Measurements from ENCODE around the gene AUTS2. TPM values are rescaled to one million over a fixed set of nuclear protein-coding genes. Genes with fewer than 3 reads are reported as not detected.

Gene AUTS2
- total and polyA plus RNA-seq, 10 donors = 6.1 to 54.8 (median 29.1) TPM

- Histone ChIP-seq H3K9me3 (no peaks in the 10 kb centered on the region), H3K36me3 (peaks cover 0 to 10% (median 0%) of the 10 kb centered on the region in 6 donors), H3K27ac (no peak overlapping the region), H3K27me3 (replicated peaks in 1 of 7) (no peaks in the 10 kb centered on the region), H3K4me3 (no peak overlapping the region), H3K4me1 (peaks cover 0 to 12% (median 0%) of the 10 kb centered on the region in 6 donors)
- 91 to 97% (median 93%) methylated on average over 10 of the region's 10 CpGs for WGBS, 5 donors
- intact Hi-C loops (cut with DNase I; ENCODE audit: low total_unique reads) = no loop called here
- TF ChIP-seq POLR2AphosphoS5 (IDR thresholded peaks at IDR 0.05) (no peak), CTCF (IDR thresholded peaks at IDR 0.05 in 8 of 11, conservative IDR thresholded peaks at IDR 0.05 in 3 of 11) (no peak), POLR2A (IDR thresholded peaks at IDR 0.05) (no peak)
- no peak for DNase-seq
Observed at GRCh38 chr7:70571961-70572360, 973.7 kb downstream of the AUTS2 start.

- whole genome bisulfite sequencing, 5 donors = 86 to 95% (median 89%) methylated on average over 6 of the region's 6 CpGs
- no peak for DNase-seq
- intact Hi-C loops (cut with DNase I; ENCODE audit: low total_unique reads) = no loop called here
Observed at GRCh38 chr7:70572571-70572970, 974.3 kb downstream of the AUTS2 start.

DNA sequence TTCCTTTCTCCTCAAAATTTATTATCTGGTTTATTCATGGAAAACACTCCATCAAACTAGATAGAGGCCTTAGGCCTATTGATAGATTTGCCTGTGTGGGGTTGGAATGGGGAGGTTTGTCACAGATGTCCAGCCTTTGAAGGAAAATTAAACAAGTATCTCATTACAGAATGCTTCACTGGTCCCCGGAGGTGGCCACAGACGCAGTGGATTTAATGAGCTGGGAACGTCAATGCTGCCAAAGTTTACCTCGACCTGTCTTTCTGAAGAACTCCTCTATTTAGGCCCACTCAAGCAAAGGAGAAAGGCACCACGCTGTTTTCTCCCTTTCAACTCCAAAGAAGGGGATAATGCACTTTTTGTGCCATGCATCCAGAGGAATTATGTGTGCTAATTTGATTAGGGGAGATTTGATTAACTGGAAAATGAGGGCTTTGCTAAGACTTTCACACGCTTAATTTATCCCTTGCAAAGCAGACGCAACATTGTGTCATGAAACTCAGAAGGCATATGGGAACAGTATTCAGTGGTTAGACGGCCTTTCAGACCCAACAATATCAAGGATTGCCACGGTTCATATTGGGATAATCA lies 974.9 kb downstream of the AUTS2 start:
- H3K4me3 ChIP-seq = no peak overlapping the region
- no peaks in the 10 kb centered on the region for H3K9me3 ChIP-seq
- TF ChIP-seq POLR2AphosphoS5 (IDR thresholded peaks at IDR 0.05) = no peak
- no peak for TF ChIP-seq POLR2A (IDR thresholded peaks at IDR 0.05)
- TF ChIP-seq CTCF (IDR thresholded peaks at IDR 0.05 in 8 of 11, conservative IDR thresholded peaks at IDR 0.05 in 3 of 11) = no peak
- H3K4me1 ChIP-seq = peaks cover 0 to 12% (median 0%) of the 10 kb centered on the region in 6 donors
- WGBS, 5 donors = 90 to 97% (median 93%) methylated on average over 9 of the region's 9 CpGs
- no peaks in the 10 kb centered on the region for H3K27me3 ChIP-seq (replicated peaks in 1 of 7)
- H3K27ac ChIP-seq = no peak overlapping the region
- DNase-seq = no peak
- intact Hi-C loops (cut with DNase I; ENCODE audit: low total_unique reads) = no loop called here
- peaks cover 0 to 10% (median 0%) of the 10 kb centered on the region in 6 donors for H3K36me3 ChIP-seq

More at GRCh38 chr7:70572571-70572970, 974.3 kb downstream of the AUTS2 start:
- H3K4me1 ChIP-seq = peaks cover 0 to 12% (median 0%) of the 10 kb centered on the region in 6 donors
- H3K4me3 ChIP-seq = no peak overlapping the region
- no peaks in the 10 kb centered on the region for H3K27me3 ChIP-seq (replicated peaks in 1 of 7)
- peaks cover 0 to 10% (median 0%) of the 10 kb centered on the region in 6 donors for H3K36me3 ChIP-seq
- no peak overlapping the region for H3K27ac ChIP-seq
- TF ChIP-seq POLR2A (IDR thresholded peaks at IDR 0.05) (no peak), CTCF (IDR thresholded peaks at IDR 0.05 in 8 of 11, conservative IDR thresholded peaks at IDR 0.05 in 3 of 11) (no peak), POLR2AphosphoS5 (IDR thresholded peaks at IDR 0.05) (no peak)
- H3K9me3 ChIP-seq = no peaks in the 10 kb centered on the region

GRCh38 chr7:70573696-70574095 lies 975.4 kb downstream of the AUTS2 start:
- H3K4me1 ChIP-seq = peaks cover 0 to 7% (median 0%) of the 10 kb centered on the region in 6 donors
- H3K4me3 ChIP-seq = no peak overlapping the region
- peaks cover 0 to 10% (median 0%) of the 10 kb centered on the region in 6 donors for H3K36me3 ChIP-seq
- no peak for TF ChIP-seq POLR2AphosphoS5 (IDR thresholded peaks at IDR 0.05)
- TF ChIP-seq POLR2A (IDR thresholded peaks at IDR 0.05) = no peak
- no peak for TF ChIP-seq CTCF (IDR thresholded peaks at IDR 0.05 in 8 of 11, conservative IDR thresholded peaks at IDR 0.05 in 3 of 11)
- intact Hi-C loops (cut with DNase I; ENCODE audit: low total_unique reads) = no loop called here
- H3K27ac ChIP-seq = no peak overlapping the region
- no peak for DNase-seq
- WGBS, 5 donors = 80 to 92% (median 85%) methylated on average over 3 of the region's 3 CpGs
- H3K9me3 ChIP-seq = no peaks in the 10 kb centered on the region
- no peaks in the 10 kb centered on the region for H3K27me3 ChIP-seq (replicated peaks in 1 of 7)

All from spleen (tissue), 11 donors.